ENCODE data around the gene DPF3. TPM values are rescaled to one million over a fixed set of nuclear protein-coding genes. Genes with fewer than 3 reads are reported as not detected.

DPF3 gene
- total RNA-seq, 1 experiment from 2014 or later: 0.31 TPM

DNA sequence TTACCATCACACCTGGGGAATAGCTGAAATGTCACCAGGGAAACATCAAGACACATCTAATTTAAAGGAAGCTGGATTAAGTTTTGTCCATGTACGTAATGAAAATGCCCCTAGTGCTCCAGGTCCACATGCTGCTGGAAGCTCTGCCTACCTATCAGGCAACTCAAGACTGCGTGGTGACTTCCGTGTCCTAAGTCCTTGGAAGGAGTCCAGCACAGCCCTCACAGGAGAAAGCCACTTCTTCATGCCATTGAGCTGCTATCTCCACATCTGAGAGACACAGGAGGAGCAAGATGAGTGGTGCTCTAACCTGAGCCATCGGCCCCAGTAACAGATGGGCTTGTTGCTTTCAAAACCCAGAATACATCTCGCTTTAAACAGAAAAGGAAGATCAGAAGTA is 316.4 kb downstream of the DPF3 start (continued):
- TF ChIP-seq, protein P1, sequence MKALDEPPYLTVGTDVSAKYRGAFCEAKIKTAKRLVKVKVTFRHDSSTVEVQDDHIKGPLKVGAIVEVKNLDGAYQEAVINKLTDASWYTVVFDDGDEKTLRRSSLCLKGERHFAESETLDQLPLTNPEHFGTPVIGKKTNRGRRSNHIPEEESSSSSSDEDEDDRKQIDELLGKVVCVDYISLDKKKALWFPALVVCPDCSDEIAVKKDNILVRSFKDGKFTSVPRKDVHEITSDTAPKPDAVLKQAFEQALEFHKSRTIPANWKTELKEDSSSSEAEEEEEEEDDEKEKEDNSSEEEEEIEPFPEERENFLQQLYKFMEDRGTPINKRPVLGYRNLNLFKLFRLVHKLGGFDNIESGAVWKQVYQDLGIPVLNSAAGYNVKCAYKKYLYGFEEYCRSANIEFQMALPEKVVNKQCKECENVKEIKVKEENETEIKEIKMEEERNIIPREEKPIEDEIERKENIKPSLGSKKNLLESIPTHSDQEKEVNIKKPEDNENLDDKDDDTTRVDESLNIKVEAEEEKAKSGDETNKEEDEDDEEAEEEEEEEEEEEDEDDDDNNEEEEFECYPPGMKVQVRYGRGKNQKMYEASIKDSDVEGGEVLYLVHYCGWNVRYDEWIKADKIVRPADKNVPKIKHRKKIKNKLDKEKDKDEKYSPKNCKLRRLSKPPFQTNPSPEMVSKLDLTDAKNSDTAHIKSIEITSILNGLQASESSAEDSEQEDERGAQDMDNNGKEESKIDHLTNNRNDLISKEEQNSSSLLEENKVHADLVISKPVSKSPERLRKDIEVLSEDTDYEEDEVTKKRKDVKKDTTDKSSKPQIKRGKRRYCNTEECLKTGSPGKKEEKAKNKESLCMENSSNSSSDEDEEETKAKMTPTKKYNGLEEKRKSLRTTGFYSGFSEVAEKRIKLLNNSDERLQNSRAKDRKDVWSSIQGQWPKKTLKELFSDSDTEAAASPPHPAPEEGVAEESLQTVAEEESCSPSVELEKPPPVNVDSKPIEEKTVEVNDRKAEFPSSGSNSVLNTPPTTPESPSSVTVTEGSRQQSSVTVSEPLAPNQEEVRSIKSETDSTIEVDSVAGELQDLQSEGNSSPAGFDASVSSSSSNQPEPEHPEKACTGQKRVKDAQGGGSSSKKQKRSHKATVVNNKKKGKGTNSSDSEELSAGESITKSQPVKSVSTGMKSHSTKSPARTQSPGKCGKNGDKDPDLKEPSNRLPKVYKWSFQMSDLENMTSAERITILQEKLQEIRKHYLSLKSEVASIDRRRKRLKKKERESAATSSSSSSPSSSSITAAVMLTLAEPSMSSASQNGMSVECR (CRISPR knock-in tag; IDR thresholded peaks at IDR 0.05; ENCODE audit: borderline replicate concordance): no peak
- TF ChIP-seq ETV6 (CRISPR knock-in tag; IDR thresholded peaks at IDR 0.05) (no peak), ATF1 (CRISPR knock-in tag; IDR thresholded peaks at IDR 0.05) (no peak)

DNA sequence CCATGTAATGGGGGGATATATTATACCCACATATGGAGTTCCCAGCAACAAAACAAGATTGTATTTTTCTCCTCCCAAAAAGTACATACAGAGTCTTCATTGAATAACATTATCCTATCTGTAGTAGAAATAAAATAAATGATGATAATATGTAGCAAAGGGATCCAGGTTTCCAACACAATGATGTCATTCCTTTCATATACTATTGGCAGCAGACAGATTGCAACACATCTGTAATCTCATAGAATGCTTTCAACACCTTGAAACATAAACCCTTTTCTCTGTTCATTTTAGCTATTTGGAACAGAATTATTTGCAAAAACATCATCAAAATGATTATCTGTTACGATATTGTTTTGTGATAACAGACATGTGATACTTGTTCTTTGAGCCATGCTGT is 317.6 kb downstream of the DPF3 start:
- no peak for DNase-seq (ENCODE audit: low spot score)
- ChIA-PET CTCF (interaction anchor here (1.2 kb wide), 1 partner anchor 22 kb away, joined by 3 read pairs; no protein-coding TSS in a partner anchor), POLR2A (no interaction called here)
- H3K4me3 Mint-ChIP-seq: no peak overlapping the region
- ATAC-seq: no peak
- no peak overlapping the region for H3K27ac Mint-ChIP-seq
- peaks cover 5% of the 10 kb centered on the region for H3K9me3 Mint-ChIP-seq
- peaks cover 2% of the 10 kb centered on the region; the same call in 1 of the 2 replicates for H3K4me1 Mint-ChIP-seq
- no peak for TF ChIP-seq ZNF121 (CRISPR knock-in tag; IDR thresholded peaks at IDR 0.05)
- no peak for TF ChIP-seq FOXJ3 (CRISPR knock-in tag; IDR thresholded peaks at IDR 0.05; ENCODE audit: borderline replicate concordance)
- TF ChIP-seq, protein P2, sequence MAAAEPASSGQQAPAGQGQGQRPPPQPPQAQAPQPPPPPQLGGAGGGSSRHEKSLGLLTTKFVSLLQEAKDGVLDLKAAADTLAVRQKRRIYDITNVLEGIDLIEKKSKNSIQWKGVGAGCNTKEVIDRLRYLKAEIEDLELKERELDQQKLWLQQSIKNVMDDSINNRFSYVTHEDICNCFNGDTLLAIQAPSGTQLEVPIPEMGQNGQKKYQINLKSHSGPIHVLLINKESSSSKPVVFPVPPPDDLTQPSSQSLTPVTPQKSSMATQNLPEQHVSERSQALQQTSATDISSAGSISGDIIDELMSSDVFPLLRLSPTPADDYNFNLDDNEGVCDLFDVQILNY (CRISPR knock-in tag; IDR thresholded peaks at IDR 0.05): no peak
- H3K36me3 Mint-ChIP-seq: no peaks in the 10 kb centered on the region
- peaks cover under 1% of the 10 kb centered on the region; the same call in 1 of the 2 replicates for H3K27me3 Mint-ChIP-seq (ENCODE audit: low read depth)

DNA sequence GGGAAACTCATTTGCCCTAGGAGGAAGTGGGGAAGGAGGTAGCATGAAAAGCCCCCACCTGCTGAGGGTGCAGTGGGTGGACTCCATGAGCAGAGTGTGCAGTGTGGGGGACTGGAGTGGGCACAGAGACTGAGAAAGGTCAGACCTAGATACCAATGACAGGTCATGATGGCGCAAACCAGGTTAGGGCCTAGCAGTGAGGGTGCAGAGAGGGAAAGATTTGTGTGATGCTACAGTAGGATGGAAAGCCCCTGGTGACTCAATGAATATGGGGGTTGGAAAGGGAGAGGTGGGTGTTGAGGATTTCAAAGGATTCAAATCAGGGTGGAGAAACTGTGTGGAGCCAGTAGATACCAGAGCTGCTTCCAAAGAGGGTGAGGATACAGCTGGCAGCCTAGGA is 319.2 kb downstream of the DPF3 start:
- Mint-ChIP-seq H3K4me1 (peaks cover 2% of the 10 kb centered on the region; the same call in 1 of the 2 replicates), H3K4me3 (no peak overlapping the region), H3K9me3 (peaks cover 8% of the 10 kb centered on the region), H3K36me3 (no peaks in the 10 kb centered on the region), H3K27ac (no peak overlapping the region), H3K27me3 (ENCODE audit: low read depth) (no peaks in the 10 kb centered on the region)
- CTCF ChIA-PET: interaction anchor here (1.4 kb wide), 1 partner anchor 374 kb away, joined by 3 read pairs; no protein-coding TSS in a partner anchor
- POLR2A ChIA-PET: no interaction called here
- DNase-seq (ENCODE audit: low spot score) (no peak), ATAC-seq (no peak)
- TF ChIP-seq NFYB (CRISPR knock-in tag; conservative IDR thresholded peaks at IDR 0.05; ENCODE audit: low read depth) (no peak), TEAD1 (CRISPR knock-in tag; IDR thresholded peaks at IDR 0.05) (no peak), MYBL2 (CRISPR knock-in tag; IDR thresholded peaks at IDR 0.05) (no peak), RORB (CRISPR knock-in tag; IDR thresholded peaks at IDR 0.05) (no peak), ZNF416 (CRISPR knock-in tag; IDR thresholded peaks at IDR 0.05) (no peak), FOXJ3 (CRISPR knock-in tag; IDR thresholded peaks at IDR 0.05; ENCODE audit: borderline replicate concordance) (no peak), CREM (CRISPR knock-in tag; IDR thresholded peaks at IDR 0.05) (no peak)
- TF ChIP-seq, protein P3, sequence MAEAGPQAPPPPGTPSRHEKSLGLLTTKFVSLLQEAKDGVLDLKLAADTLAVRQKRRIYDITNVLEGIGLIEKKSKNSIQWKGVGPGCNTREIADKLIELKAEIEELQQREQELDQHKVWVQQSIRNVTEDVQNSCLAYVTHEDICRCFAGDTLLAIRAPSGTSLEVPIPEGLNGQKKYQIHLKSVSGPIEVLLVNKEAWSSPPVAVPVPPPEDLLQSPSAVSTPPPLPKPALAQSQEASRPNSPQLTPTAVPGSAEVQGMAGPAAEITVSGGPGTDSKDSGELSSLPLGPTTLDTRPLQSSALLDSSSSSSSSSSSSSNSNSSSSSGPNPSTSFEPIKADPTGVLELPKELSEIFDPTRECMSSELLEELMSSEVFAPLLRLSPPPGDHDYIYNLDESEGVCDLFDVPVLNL (CRISPR knock-in tag; IDR thresholded peaks at IDR 0.05; ENCODE audit: borderline replicate concordance, low read depth): no peak
- TF ChIP-seq, protein P4, sequence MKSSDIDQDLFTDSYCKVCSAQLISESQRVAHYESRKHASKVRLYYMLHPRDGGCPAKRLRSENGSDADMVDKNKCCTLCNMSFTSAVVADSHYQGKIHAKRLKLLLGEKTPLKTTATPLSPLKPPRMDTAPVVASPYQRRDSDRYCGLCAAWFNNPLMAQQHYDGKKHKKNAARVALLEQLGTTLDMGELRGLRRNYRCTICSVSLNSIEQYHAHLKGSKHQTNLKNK (CRISPR knock-in tag; IDR thresholded peaks at IDR 0.05): no peak
- TF ChIP-seq, protein P5, sequence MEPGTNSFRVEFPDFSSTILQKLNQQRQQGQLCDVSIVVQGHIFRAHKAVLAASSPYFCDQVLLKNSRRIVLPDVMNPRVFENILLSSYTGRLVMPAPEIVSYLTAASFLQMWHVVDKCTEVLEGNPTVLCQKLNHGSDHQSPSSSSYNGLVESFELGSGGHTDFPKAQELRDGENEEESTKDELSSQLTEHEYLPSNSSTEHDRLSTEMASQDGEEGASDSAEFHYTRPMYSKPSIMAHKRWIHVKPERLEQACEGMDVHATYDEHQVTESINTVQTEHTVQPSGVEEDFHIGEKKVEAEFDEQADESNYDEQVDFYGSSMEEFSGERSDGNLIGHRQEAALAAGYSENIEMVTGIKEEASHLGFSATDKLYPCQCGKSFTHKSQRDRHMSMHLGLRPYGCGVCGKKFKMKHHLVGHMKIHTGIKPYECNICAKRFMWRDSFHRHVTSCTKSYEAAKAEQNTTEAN (CRISPR knock-in tag; IDR thresholded peaks at IDR 0.05): no peak
- TF ChIP-seq, protein P6, sequence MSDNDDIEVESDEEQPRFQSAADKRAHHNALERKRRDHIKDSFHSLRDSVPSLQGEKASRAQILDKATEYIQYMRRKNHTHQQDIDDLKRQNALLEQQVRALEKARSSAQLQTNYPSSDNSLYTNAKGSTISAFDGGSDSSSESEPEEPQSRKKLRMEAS (CRISPR knock-in tag; IDR thresholded peaks at IDR 0.05): no peak
- TF ChIP-seq, protein P7, sequence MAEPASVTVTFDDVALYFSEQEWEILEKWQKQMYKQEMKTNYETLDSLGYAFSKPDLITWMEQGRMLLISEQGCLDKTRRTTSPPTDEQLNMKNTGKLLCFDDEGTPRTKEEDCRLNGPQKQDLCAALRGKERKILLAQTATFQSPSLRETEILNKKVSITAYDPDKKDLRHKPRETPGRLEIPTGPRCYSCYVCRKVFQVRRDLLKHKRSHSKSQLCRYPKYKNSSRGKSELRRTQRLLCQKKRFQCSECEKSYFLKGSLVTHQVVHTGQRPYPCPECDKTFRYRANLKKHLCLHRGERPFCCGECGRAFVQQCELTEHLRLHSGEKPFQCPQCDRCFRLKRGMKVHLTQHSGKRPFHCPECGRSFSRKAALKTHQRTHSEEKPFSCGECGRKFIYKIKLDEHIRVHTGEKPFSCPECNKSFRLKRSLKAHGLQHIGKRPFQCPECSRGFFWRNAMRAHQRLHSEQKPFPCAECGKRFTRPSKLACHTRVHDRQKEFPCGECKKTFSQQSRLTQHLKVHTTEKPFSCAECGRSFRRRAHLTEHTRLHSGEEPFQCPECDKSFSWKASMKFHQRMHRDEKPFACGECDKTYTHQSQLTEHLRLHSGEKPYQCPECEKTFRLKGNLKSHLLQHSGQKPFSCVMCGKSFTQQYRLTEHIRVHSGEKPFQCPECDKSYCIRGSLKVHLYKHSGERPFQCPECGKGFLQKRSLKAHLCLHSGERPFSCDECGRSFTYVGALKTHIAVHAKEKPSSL (CRISPR knock-in tag; conservative IDR thresholded peaks at IDR 0.05): no peak
- TF ChIP-seq, protein P8, sequence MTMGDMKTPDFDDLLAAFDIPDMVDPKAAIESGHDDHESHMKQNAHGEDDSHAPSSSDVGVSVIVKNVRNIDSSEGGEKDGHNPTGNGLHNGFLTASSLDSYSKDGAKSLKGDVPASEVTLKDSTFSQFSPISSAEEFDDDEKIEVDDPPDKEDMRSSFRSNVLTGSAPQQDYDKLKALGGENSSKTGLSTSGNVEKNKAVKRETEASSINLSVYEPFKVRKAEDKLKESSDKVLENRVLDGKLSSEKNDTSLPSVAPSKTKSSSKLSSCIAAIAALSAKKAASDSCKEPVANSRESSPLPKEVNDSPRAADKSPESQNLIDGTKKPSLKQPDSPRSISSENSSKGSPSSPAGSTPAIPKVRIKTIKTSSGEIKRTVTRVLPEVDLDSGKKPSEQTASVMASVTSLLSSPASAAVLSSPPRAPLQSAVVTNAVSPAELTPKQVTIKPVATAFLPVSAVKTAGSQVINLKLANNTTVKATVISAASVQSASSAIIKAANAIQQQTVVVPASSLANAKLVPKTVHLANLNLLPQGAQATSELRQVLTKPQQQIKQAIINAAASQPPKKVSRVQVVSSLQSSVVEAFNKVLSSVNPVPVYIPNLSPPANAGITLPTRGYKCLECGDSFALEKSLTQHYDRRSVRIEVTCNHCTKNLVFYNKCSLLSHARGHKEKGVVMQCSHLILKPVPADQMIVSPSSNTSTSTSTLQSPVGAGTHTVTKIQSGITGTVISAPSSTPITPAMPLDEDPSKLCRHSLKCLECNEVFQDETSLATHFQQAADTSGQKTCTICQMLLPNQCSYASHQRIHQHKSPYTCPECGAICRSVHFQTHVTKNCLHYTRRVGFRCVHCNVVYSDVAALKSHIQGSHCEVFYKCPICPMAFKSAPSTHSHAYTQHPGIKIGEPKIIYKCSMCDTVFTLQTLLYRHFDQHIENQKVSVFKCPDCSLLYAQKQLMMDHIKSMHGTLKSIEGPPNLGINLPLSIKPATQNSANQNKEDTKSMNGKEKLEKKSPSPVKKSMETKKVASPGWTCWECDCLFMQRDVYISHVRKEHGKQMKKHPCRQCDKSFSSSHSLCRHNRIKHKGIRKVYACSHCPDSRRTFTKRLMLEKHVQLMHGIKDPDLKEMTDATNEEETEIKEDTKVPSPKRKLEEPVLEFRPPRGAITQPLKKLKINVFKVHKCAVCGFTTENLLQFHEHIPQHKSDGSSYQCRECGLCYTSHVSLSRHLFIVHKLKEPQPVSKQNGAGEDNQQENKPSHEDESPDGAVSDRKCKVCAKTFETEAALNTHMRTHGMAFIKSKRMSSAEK (CRISPR knock-in tag; IDR thresholded peaks at IDR 0.05; ENCODE audit: borderline replicate concordance): no peak
